ENCODE data around the gene SPINK4. TPM values are rescaled to one million over a fixed set of nuclear protein-coding genes. Genes with fewer than 3 reads are reported as not detected.

Gene SPINK4
- total RNA-seq, 1 donor from 2014 or later = not detected

DNA sequence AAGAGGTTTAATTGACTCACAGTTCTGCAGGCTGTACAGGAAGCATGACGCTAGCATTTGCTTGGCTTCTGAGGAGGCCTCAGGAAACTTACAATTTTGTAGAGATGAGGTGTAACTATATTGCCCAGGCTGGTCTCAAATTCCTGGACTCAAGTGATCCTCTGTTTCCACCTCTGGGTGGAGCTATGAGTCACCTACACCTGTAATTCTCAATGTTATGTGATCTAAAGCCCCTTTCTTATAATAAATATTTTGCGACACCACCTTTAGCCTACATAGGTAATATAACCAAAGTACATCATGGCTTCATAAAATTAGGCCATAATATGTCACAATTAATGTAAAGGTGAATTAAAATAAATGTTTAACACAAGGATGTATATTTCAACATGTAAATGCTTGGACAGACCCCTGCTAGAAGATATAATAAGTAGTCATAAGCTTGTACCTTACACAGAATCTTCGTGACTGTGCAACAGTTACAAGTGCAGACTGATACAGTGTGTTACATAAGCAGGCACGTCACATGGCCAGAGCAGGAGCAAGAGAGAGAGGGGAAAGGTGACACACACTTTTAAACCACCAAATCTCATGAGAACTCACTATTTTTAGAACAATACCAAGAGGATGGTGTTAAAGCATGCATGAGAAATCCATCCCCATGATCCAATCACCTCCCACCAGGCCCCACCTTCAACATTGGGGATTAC is 29.8 kb upstream of the SPINK4 start:
- no peaks in the 10 kb centered on the region for H3K27me3 ChIP-seq (ENCODE audit: control insufficient read depth in 3 of 3, insufficient read depth in 3 of 3, low read length in 3 of 3)
- H3K9me3 ChIP-seq (ENCODE audit: control insufficient read depth in 3 of 3, low read length in 3 of 3) = no peaks in the 10 kb centered on the region
- H3K27ac ChIP-seq (ENCODE audit: low read depth, low read length) = no peak overlapping the region
- no peak overlapping the region for H3K4me3 ChIP-seq (ENCODE audit: low read length in 3 of 3)
- no peaks in the 10 kb centered on the region for H3K36me3 ChIP-seq (ENCODE audit: control insufficient read depth in 3 of 3, insufficient read depth in 3 of 3, low read length in 3 of 3)
- peaks cover 4 to 11% (median 8%) of the 10 kb centered on the region in 3 donors for H3K4me1 ChIP-seq (ENCODE audit: control insufficient read depth in 3 of 3, insufficient read depth in 3 of 3, low read length in 3 of 3)
- H3K9ac ChIP-seq (ENCODE audit: low read depth in 1 of 3, low read length in 3 of 3) = no peak overlapping the region

GRCh38 chr9:33211695-33212393 is 28.1 kb upstream of the SPINK4 start:
- no peaks in the 10 kb centered on the region for H3K36me3 ChIP-seq (ENCODE audit: control insufficient read depth in 3 of 3, insufficient read depth in 3 of 3, low read length in 3 of 3)
- H3K4me3 ChIP-seq (ENCODE audit: low read length in 3 of 3) = no peak overlapping the region
- peaks cover 4 to 11% (median 8%) of the 10 kb centered on the region in 3 donors for H3K4me1 ChIP-seq (ENCODE audit: control insufficient read depth in 3 of 3, insufficient read depth in 3 of 3, low read length in 3 of 3)
- no peak overlapping the region for H3K9ac ChIP-seq (ENCODE audit: low read depth in 1 of 3, low read length in 3 of 3)
- H3K27me3 ChIP-seq (ENCODE audit: control insufficient read depth in 3 of 3, insufficient read depth in 3 of 3, low read length in 3 of 3) = no peaks in the 10 kb centered on the region
- H3K27ac ChIP-seq (ENCODE audit: low read depth, low read length) = no peak overlapping the region
- no peaks in the 10 kb centered on the region for H3K9me3 ChIP-seq (ENCODE audit: control insufficient read depth in 3 of 3, low read length in 3 of 3)

DNA sequence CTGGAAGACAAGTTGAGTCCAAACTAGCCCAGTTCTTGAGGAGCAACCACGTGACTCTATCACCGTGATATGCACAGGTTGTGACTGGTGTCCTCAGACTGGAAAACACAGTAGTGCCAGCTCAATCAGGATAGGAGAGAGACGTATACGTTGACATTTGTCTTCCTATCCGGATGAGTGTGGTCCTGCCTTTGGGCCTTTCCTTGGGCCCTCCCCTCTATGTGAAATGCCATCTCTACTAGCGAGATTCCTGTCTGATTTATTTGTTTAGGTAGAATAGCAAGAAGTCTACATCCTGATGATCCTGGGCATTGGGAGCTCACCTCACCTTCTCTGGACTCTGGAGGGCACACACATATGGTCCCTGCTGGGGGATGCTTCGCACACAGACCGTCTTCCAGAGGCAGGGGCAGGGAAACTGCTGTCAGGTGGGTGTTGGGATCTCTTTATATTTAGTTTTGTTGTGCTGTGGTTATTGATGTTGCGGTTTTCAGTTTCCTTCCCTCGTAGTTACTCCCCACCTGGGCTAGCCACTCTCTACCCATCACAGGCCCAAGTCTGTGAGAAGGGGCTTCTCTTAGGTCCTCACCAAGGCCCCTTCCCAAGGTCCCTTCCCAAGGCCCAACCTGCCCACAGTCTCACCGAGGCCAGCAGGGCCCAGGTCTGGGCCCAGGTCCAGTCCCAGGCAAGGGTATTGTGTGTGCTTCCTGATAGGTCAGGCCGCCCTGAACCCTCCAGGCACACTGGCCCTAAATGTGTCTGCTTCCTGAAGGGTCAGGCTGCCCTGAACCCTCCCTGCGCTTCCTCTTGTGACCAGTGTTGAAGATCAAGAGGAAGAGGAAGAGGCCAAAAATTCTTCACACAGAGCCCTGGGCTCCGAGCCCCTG is 19.0 kb upstream of the SPINK4 start:
- Histone ChIP-seq H3K4me1 (ENCODE audit: control insufficient read depth in 3 of 3, insufficient read depth in 3 of 3, low read length in 3 of 3) (peaks cover 3 to 8% (median 6%) of the 10 kb centered on the region in 3 donors), H3K9me3 (ENCODE audit: control insufficient read depth in 3 of 3, low read length in 3 of 3) (no peaks in the 10 kb centered on the region), H3K27me3 (ENCODE audit: control insufficient read depth in 3 of 3, insufficient read depth in 3 of 3, low read length in 3 of 3) (no peaks in the 10 kb centered on the region), H3K9ac (ENCODE audit: low read depth in 1 of 3, low read length in 3 of 3) (no peak overlapping the region), H3K36me3 (ENCODE audit: control insufficient read depth in 3 of 3, insufficient read depth in 3 of 3, low read length in 3 of 3) (no peaks in the 10 kb centered on the region), H3K27ac (ENCODE audit: low read depth, low read length) (no peak overlapping the region), H3K4me3 (ENCODE audit: low read length in 3 of 3) (no peak overlapping the region)

DNA sequence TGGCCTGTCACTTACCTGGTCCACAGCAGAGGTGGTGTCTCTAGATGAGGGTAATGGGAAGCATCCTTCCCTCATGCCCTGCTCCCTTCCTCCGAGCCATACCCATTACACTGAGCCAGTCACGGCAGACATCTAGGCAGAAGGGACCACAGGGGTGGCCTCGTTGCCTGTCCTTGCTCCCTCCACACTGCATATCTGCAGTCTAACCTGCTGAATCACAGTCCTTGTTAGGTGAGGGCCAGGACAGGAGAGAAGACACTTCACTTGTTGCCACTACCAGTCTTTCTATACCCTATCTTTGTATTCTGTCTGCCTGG is 18.4 kb upstream of the SPINK4 start:
- peaks cover 3 to 8% (median 7%) of the 10 kb centered on the region in 3 donors for H3K4me1 ChIP-seq (ENCODE audit: control insufficient read depth in 3 of 3, insufficient read depth in 3 of 3, low read length in 3 of 3)
- H3K4me3 ChIP-seq (ENCODE audit: low read length in 3 of 3) = no peak overlapping the region
- H3K9ac ChIP-seq (ENCODE audit: low read depth in 1 of 3, low read length in 3 of 3) = no peak overlapping the region
- H3K9me3 ChIP-seq (ENCODE audit: control insufficient read depth in 3 of 3, low read length in 3 of 3) = no peaks in the 10 kb centered on the region
- H3K27ac ChIP-seq (ENCODE audit: low read depth, low read length) = no peak overlapping the region
- H3K36me3 ChIP-seq (ENCODE audit: control insufficient read depth in 3 of 3, insufficient read depth in 3 of 3, low read length in 3 of 3) = no peaks in the 10 kb centered on the region
- H3K27me3 ChIP-seq (ENCODE audit: control insufficient read depth in 3 of 3, insufficient read depth in 3 of 3, low read length in 3 of 3) = no peaks in the 10 kb centered on the region

- no peaks in the 10 kb centered on the region for H3K36me3 ChIP-seq (ENCODE audit: control insufficient read depth in 3 of 3, insufficient read depth in 3 of 3, low read length in 3 of 3)
- H3K4me1 ChIP-seq (ENCODE audit: control insufficient read depth in 3 of 3, insufficient read depth in 3 of 3, low read length in 3 of 3) = peaks cover 3 to 8% (median 7%) of the 10 kb centered on the region in 3 donors
- H3K9me3 ChIP-seq (ENCODE audit: control insufficient read depth in 3 of 3, low read length in 3 of 3) = no peaks in the 10 kb centered on the region
- H3K4me3 ChIP-seq (ENCODE audit: low read length in 3 of 3) = no peak overlapping the region
- no peak overlapping the region for H3K9ac ChIP-seq (ENCODE audit: low read depth in 1 of 3, low read length in 3 of 3)
- no peaks in the 10 kb centered on the region for H3K27me3 ChIP-seq (ENCODE audit: control insufficient read depth in 3 of 3, insufficient read depth in 3 of 3, low read length in 3 of 3)
- no peak overlapping the region for H3K27ac ChIP-seq (ENCODE audit: low read depth, low read length)
Measured at GRCh38 chr9:33222031-33222430, 17.9 kb upstream of the SPINK4 start.

GRCh38 chr9:33223696-33224095 is 16.3 kb upstream of the SPINK4 start:
- Histone ChIP-seq H3K36me3 (ENCODE audit: control insufficient read depth in 3 of 3, insufficient read depth in 3 of 3, low read length in 3 of 3) (no peaks in the 10 kb centered on the region), H3K9ac (ENCODE audit: low read depth in 1 of 3, low read length in 3 of 3) (no peak overlapping the region), H3K9me3 (ENCODE audit: control insufficient read depth in 3 of 3, low read length in 3 of 3) (no peaks in the 10 kb centered on the region), H3K4me3 (ENCODE audit: low read length in 3 of 3) (no peak overlapping the region), H3K27ac (ENCODE audit: low read depth, low read length) (no peak overlapping the region), H3K4me1 (ENCODE audit: control insufficient read depth in 3 of 3, insufficient read depth in 3 of 3, low read length in 3 of 3) (peaks cover 3 to 8% (median 7%) of the 10 kb centered on the region in 3 donors), H3K27me3 (ENCODE audit: control insufficient read depth in 3 of 3, insufficient read depth in 3 of 3, low read length in 3 of 3) (no peaks in the 10 kb centered on the region)

GRCh38 chr9:33225319-33226147 is 14.4 kb upstream of the SPINK4 start:
- H3K9me3 ChIP-seq (ENCODE audit: control insufficient read depth in 3 of 3, low read length in 3 of 3) = no peaks in the 10 kb centered on the region
- no peak overlapping the region for H3K9ac ChIP-seq (ENCODE audit: low read depth in 1 of 3, low read length in 3 of 3)
- no peak overlapping the region for H3K27ac ChIP-seq (ENCODE audit: low read depth, low read length)
- no peaks in the 10 kb centered on the region for H3K36me3 ChIP-seq (ENCODE audit: control insufficient read depth in 3 of 3, insufficient read depth in 3 of 3, low read length in 3 of 3)
- H3K27me3 ChIP-seq (ENCODE audit: control insufficient read depth in 3 of 3, insufficient read depth in 3 of 3, low read length in 3 of 3) = no peaks in the 10 kb centered on the region
- no peak overlapping the region for H3K4me3 ChIP-seq (ENCODE audit: low read length in 3 of 3)
- peaks cover 3 to 8% (median 7%) of the 10 kb centered on the region in 3 donors for H3K4me1 ChIP-seq (ENCODE audit: control insufficient read depth in 3 of 3, insufficient read depth in 3 of 3, low read length in 3 of 3)

GRCh38 chr9:33227008-33227398 is 13.0 kb upstream of the SPINK4 start:
- H3K9ac ChIP-seq (ENCODE audit: low read depth in 1 of 3, low read length in 3 of 3) = no peak overlapping the region
- H3K9me3 ChIP-seq (ENCODE audit: control insufficient read depth in 3 of 3, low read length in 3 of 3) = no peaks in the 10 kb centered on the region
- H3K4me3 ChIP-seq (ENCODE audit: low read length in 3 of 3) = no peak overlapping the region
- no peaks in the 10 kb centered on the region for H3K36me3 ChIP-seq (ENCODE audit: control insufficient read depth in 3 of 3, insufficient read depth in 3 of 3, low read length in 3 of 3)
- no peaks in the 10 kb centered on the region for H3K27me3 ChIP-seq (ENCODE audit: control insufficient read depth in 3 of 3, insufficient read depth in 3 of 3, low read length in 3 of 3)
- H3K4me1 ChIP-seq (ENCODE audit: control insufficient read depth in 3 of 3, insufficient read depth in 3 of 3, low read length in 3 of 3) = peaks cover 3 to 7% (median 5%) of the 10 kb centered on the region in 3 donors
- H3K27ac ChIP-seq (ENCODE audit: low read depth, low read length) = no peak overlapping the region

DNA sequence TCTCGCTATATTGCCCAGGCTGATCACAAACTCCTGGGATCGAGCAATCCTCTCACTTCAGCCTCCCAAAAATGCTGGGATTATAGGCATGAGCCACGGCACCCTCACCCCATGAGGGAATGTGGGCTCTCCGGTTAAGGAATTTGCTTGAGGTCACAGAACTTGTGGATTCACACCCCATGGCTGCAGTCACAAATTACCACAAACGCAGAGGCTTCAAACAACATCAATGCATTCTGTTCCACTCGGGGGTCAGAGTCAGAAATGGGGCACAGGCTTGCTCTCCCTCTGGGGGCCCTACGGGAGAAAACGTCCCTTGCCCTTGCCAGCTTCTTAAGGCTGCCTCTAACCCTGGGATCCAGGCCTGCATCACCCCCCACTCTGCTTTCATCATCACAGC is 12.2 kb upstream of the SPINK4 start:
- Histone ChIP-seq H3K27me3 (ENCODE audit: control insufficient read depth in 3 of 3, insufficient read depth in 3 of 3, low read length in 3 of 3) (no peaks in the 10 kb centered on the region), H3K36me3 (ENCODE audit: control insufficient read depth in 3 of 3, insufficient read depth in 3 of 3, low read length in 3 of 3) (no peaks in the 10 kb centered on the region), H3K9ac (ENCODE audit: low read depth in 1 of 3, low read length in 3 of 3) (no peak overlapping the region), H3K4me3 (ENCODE audit: low read length in 3 of 3) (no peak overlapping the region), H3K27ac (ENCODE audit: low read depth, low read length) (no peak overlapping the region), H3K9me3 (ENCODE audit: control insufficient read depth in 3 of 3, low read length in 3 of 3) (no peaks in the 10 kb centered on the region), H3K4me1 (ENCODE audit: control insufficient read depth in 3 of 3, insufficient read depth in 3 of 3, low read length in 3 of 3) (peaks cover 3 to 7% (median 5%) of the 10 kb centered on the region in 3 donors)
